ENCODE data around the gene CENPX.
A peak's percentile ranks its signal among the peaks of the same experiment; 100 is the strongest.

Gene CENPX

GRCh38 chr17:82022310-82022980, at the start of gene CENPX:
Gene CENPX (minus strand): TSS chr17:82022878. CDS start chr17:82022861, 17 bp downstream.
- DNase-seq (ENCODE audit: low read depth in 2 of 2), result no peak

- no peak for DNase-seq (ENCODE audit: low read depth in 2 of 2)
These were observed 47.9 kb upstream of the CENPX start for GRCh38 chr17:82070611-82071010.

GRCh38 chr17:82065638-82066303, 43.1 kb upstream of the CENPX start, which contains the start of gene DUS1L:
Gene DUS1L (minus strand): TSS chr17:82065804. CDS start chr17:82065059, 745 bp downstream.
- peak; percentile 51 to 57 for DNase-seq (ENCODE audit: low read depth in 2 of 2)

- no peak for DNase-seq (ENCODE audit: low read depth in 2 of 2)
These were observed 42.5 kb upstream of the CENPX start for GRCh38 chr17:82065193-82065637.

GRCh38 chr17:82064433-82065192, 41.9 kb upstream of the CENPX start:
- DNase-seq (ENCODE audit: low read depth in 2 of 2), result no peak

GRCh38 chr17:82063424-82064415, 41.0 kb upstream of the CENPX start:
- DNase-seq (ENCODE audit: low read depth in 2 of 2), result no peak

- DNase-seq (ENCODE audit: low read depth in 2 of 2), result no peak
These were observed 40.3 kb upstream of the CENPX start for GRCh38 chr17:82062984-82063368.

- no peak for DNase-seq (ENCODE audit: low read depth in 2 of 2)
These were observed 39.7 kb upstream of the CENPX start for GRCh38 chr17:82062076-82062983.

GRCh38 chr17:82061047-82061925, 38.6 kb upstream of the CENPX start:
- DNase-seq (ENCODE audit: low read depth in 2 of 2), result no peak

GRCh38 chr17:82060614-82061013, 37.9 kb upstream of the CENPX start:
- DNase-seq (ENCODE audit: low read depth in 2 of 2), result no peak

- DNase-seq (ENCODE audit: low read depth in 2 of 2), result no peak
These were observed 37.3 kb upstream of the CENPX start for GRCh38 chr17:82060001-82060380.

- DNase-seq (ENCODE audit: low read depth in 2 of 2), result no peak
These were observed 36.8 kb upstream of the CENPX start for GRCh38 chr17:82059272-82060000.

GRCh38 chr17:82058855-82059249, 36.2 kb upstream of the CENPX start:
- DNase-seq (ENCODE audit: low read depth in 2 of 2), result no peak

- DNase-seq (ENCODE audit: low read depth in 2 of 2), result no peak
These were observed 35.7 kb upstream of the CENPX start for GRCh38 chr17:82058230-82058854.

- no peak for DNase-seq (ENCODE audit: low read depth in 2 of 2)
These were observed 34.3 kb upstream of the CENPX start for GRCh38 chr17:82056729-82057621.

GRCh38 chr17:82055965-82056728, 33.5 kb upstream of the CENPX start:
- DNase-seq (ENCODE audit: low read depth in 2 of 2), result no peak

All from stimulated activated CD4-positive, alpha-beta T cell treated with anti-CD3 and anti-CD28 coated beads, Interleukin-12 subunit alpha, Interleukin-12 subunit beta, amount 100 ng/mL, for 24 hours (primary cell).